DOHH2 (cell line): ENCODE results near the gene EFNA3.

Experiments
- H3F3A ChIP-seq: fragments of 200-600 bp; sonication (generic), shearing (Covaris generic); 2 replicates; pipeline ENCODE4 v1.6.0; 2016; ENCODE audit warnings: antibody characterized with exemption, mild to moderate bottlenecking; ENCODE audit not compliant: control insufficient read depth, insufficient read depth
- H3K27ac ChIP-seq: fragments of 200-600 bp; sonication (generic); 2 replicates; pipeline ENCODE4 v1.5.1; 2014; ENCODE audit warnings: low read depth, mild to moderate bottlenecking, low read length, moderate library complexity
- H3K27me3 ChIP-seq: fragments of 200-600 bp; sonication (generic); 2 replicates; pipeline ENCODE4 v1.6.1; 2014; ENCODE audit warnings: mild to moderate bottlenecking, low read length, mixed read lengths; ENCODE audit not compliant: control insufficient read depth
- H3K36me3 ChIP-seq: fragments of 200-600 bp; sonication (generic); 2 replicates; pipeline ENCODE4 v1.6.1; 2014; ENCODE audit warnings: mild to moderate bottlenecking, low read length, moderate library complexity, mixed read lengths; ENCODE audit not compliant: control insufficient read depth
- H3K4me1 ChIP-seq: fragments of 200-600 bp; sonication (generic); 2 replicates; pipeline ENCODE4 v1.6.1; 2014; ENCODE audit warnings: mild to moderate bottlenecking, low read length, mixed read lengths; ENCODE audit not compliant: control insufficient read depth
- H3K4me2 ChIP-seq: fragments of 200-600 bp; sonication (generic); 2 replicates; pipeline ENCODE4 v1.6.0; 2014; ENCODE audit warnings: mild to moderate bottlenecking, low read length, moderate library complexity
- H3K4me3 ChIP-seq: fragments of 200-600 bp; sonication (generic); 2 replicates; pipeline ENCODE4 v1.5.1; 2014; ENCODE audit warnings: mild to moderate bottlenecking, low read length, mixed read lengths
- H3K79me2 ChIP-seq: fragments of 200-600 bp; sonication (generic); 2 replicates; pipeline ENCODE4 v1.6.1; 2014; ENCODE audit warnings: mild to moderate bottlenecking, low read length, mixed read lengths; ENCODE audit not compliant: control insufficient read depth
- H3K9me2 ChIP-seq: fragments of 200-600 bp; sonication (generic); replicated peaks from 2 replicates; pipeline ENCODE4 v1.6.1; 2014; ENCODE audit warnings: mild to moderate bottlenecking, low read length, mixed read lengths; ENCODE audit not compliant: control insufficient read depth
- H3K9me3 ChIP-seq: fragments of 200-600 bp; sonication (generic); 2 replicates; pipeline ENCODE4 v1.6.1; 2014; ENCODE audit warnings: antibody characterized with exemption, low read length, mixed read lengths; ENCODE audit not compliant: control insufficient read depth, insufficient read depth
- H4K20me1 ChIP-seq: fragments of 200-600 bp; sonication (generic); 2 replicates; pipeline ENCODE4 v1.6.0; 2014; ENCODE audit warnings: low read depth, mild to moderate bottlenecking, antibody characterized with exemption, low read length, moderate library complexity; ENCODE audit not compliant: control insufficient read depth, insufficient read depth
- EZH2phosphoT487 ChIP-seq: fragments of 200-600 bp; sonication (generic); IDR thresholded peaks from 2 replicates; pipeline ENCODE4 v1.6.1; 2017; ENCODE audit warnings: borderline replicate concordance, mild to moderate bottlenecking, antibody characterized with exemption, low read length, moderate library complexity, mixed read lengths
- TF ChIP-seq, protein P1 (sequence below): fragments of 200-600 bp; sonication (generic); IDR thresholded peaks from one replicate; pipeline ENCODE4 v1.5.1; 2014; ENCODE audit warnings: antibody characterized with exemption, mild to moderate bottlenecking, low read depth, low read length; ENCODE audit not compliant: poor library complexity, severe bottlenecking

Gene EFNA3

DNA sequence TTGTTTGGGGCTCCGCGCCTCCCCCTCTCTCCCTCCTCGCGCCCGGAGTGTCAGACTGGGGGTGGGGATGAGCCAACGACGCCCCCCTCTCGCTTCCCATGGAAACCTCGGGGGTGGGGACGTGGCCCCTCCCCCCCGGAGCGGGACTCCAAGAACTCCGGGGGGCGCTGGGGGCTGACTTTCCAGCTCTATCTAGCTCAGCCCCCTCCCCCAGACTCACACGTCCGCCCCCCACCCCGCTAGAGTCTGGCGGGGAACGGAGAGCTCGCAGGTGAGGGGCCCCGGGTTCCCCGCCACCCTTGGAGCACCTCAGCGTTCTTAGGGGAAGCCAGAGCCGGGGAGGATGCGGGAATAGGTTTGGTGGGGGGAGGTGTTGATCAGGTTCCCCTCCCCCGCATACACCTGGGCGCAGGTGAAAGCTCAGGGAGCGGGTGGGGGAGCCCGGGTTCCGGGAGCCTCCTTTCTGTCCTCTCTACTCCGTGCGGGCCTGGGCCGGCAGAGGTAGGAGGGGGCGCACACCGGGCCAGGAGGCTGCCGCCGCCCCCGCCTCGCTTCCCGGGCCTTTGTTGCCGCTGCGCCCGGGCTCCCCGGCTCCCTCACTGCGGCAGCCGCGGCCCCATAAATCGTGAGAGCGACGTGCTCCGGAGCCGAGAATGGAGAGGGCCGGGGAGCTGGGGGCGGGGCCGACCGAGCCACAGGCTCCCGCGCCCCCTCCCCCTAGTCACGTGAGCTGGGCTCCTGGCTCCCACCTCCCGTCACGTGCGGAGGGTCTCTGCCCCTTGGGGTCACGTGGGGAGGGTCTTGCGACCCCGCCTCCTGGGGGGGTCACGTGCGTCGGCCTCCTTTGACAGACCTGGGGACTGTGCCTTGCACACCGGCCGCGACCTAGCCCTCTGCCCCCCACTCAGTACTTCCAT lies 1.9 kb downstream of the EFNA3 start:
- Histone ChIP-seq H3K36me3 (no peaks in the 10 kb centered on the region), H4K20me1 (no peaks in the 10 kb centered on the region), H3K4me1 (peaks cover 78% of the 10 kb centered on the region), H3K79me2 (no peaks in the 10 kb centered on the region), H3K9me2 (no peaks in the 10 kb centered on the region), H3K27ac (no peak overlapping the region), H3K9me3 (no peaks in the 10 kb centered on the region), H3F3A (peaks cover 13% of the 10 kb centered on the region), H3K4me3 (peak overlapping the region; percentile 59), H3K27me3 (peaks cover 61% of the 10 kb centered on the region), H3K4me2 (peak overlapping the region; percentile 76)
- TF ChIP-seq EZH2phosphoT487: no peak
- TF ChIP-seq, protein P1, sequence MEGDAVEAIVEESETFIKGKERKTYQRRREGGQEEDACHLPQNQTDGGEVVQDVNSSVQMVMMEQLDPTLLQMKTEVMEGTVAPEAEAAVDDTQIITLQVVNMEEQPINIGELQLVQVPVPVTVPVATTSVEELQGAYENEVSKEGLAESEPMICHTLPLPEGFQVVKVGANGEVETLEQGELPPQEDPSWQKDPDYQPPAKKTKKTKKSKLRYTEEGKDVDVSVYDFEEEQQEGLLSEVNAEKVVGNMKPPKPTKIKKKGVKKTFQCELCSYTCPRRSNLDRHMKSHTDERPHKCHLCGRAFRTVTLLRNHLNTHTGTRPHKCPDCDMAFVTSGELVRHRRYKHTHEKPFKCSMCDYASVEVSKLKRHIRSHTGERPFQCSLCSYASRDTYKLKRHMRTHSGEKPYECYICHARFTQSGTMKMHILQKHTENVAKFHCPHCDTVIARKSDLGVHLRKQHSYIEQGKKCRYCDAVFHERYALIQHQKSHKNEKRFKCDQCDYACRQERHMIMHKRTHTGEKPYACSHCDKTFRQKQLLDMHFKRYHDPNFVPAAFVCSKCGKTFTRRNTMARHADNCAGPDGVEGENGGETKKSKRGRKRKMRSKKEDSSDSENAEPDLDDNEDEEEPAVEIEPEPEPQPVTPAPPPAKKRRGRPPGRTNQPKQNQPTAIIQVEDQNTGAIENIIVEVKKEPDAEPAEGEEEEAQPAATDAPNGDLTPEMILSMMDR: no peak

DNA sequence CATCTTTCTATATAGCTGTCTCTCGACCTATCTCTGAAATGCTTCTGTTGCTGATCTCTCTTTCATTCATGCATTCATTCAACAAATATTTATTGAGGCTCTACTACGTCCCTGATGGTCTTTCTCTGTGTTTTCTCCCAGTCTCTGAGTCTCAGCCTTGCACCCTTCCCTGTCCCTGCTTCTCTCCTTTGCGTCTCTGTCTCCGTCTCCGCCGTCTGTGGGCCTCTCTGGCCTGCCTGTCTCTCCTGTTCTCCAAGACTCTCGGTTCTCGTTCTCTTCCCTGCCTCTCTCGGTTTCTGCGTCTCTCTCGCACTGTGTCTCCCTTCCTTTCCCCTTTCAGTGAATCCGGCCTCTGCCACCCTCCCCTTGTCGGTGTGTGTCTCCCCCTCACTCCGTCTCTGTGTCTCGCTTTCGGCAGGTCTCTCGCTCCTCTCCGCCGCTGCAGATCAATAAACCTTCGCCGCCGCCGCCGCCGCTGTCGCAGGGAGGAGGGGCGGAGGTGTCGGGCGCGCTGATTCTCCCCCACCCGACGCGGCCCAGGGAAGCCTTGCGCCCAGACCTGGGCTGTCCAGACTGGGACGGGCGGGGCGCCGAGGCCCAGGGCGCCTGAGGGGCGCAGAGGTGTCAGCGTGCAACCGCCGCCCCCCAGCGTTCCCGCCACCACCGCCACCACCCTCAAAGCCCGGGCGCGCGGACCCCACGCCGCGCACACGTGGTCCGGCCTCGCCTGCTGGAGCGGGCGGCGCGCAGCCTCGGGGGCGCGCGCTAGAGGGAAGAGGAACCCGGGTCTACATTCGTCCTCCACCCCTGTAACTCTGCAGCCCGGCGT lies 3.0 kb downstream of the EFNA3 start:
- Histone ChIP-seq H3K27me3 (peaks cover 61% of the 10 kb centered on the region), H3K79me2 (no peaks in the 10 kb centered on the region), H3K4me1 (peaks cover 82% of the 10 kb centered on the region), H3K9me2 (no peaks in the 10 kb centered on the region), H3K9me3 (no peaks in the 10 kb centered on the region), H3K4me2 (peak overlapping the region; percentile 76), H3F3A (peaks cover 15% of the 10 kb centered on the region), H3K4me3 (peak overlapping the region; percentile 59), H4K20me1 (no peaks in the 10 kb centered on the region), H3K36me3 (no peaks in the 10 kb centered on the region), H3K27ac (no peak overlapping the region)
- TF ChIP-seq EZH2phosphoT487: peak; percentile 96
- TF ChIP-seq, protein P1: no peak

DNA sequence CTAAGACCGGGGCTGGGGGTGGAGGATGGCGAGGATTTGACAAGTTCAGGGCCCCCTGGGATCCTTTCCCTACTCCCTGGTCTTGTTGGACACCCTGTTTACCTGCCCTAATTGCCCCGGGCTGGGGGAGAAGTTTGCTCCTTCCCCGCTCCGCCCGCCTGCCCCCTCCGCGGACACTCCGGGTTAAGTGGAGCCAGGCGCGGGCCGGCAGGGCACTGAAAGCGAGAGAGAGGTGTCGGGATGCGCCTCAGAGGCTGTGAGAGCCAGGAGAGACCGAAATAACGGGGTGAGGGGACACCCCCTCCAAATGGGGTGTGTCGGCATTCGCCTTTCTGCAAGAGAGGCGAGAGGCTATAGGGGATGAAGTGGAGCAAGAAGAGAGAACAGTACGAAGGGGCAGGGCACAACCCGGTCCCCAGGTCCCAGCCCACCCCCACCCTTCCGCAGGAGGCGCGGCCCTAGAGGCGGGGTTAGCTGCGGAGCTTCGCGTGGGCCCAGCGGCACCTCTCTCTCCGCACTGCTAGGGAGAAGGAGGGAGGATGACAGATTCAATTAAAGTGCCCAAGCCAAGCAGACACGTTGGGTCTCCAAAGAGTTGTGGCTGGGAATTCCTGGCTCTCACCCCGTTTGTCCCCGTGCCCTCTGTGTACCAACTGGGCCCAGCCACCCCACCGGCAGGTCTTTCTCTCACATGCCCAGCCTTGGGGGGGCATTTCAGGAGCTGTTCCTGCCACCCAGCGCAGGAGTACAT lies 3.8 kb downstream of the EFNA3 start:
- Histone ChIP-seq H3K27me3 (peaks cover 61% of the 10 kb centered on the region), H4K20me1 (no peaks in the 10 kb centered on the region), H3K36me3 (no peaks in the 10 kb centered on the region), H3F3A (peaks cover 14% of the 10 kb centered on the region), H3K79me2 (no peaks in the 10 kb centered on the region), H3K27ac (no peak overlapping the region), H3K9me2 (no peaks in the 10 kb centered on the region), H3K4me3 (peak overlapping the region; percentile 59), H3K4me2 (peak overlapping the region; percentile 76), H3K9me3 (no peaks in the 10 kb centered on the region), H3K4me1 (peaks cover 89% of the 10 kb centered on the region)
- peak; percentile 97 for TF ChIP-seq EZH2phosphoT487
- TF ChIP-seq, protein P1: no peak
